K562 (cell line): ENCODE measurements around the gene ADSS2.

Experiments
- ADNP ChIP-seq: fragments of 200-800 bp; sonication (Bioruptor generic); IDR thresholded peaks from 2 replicates; pipeline ENCODE4 v1.6.1; 2016; ENCODE audit warnings: missing genetic modification characterization, missing compliant biosample characterization
- CREM ChIP-seq: IDR thresholded peaks from 2 replicates; pipeline ENCODE4 v1.6.1; 2014; ENCODE audit warnings: antibody characterized with exemption, low read depth
- CTCF ChIP-seq, 3 experiments: IDR thresholded peaks in 2 of 3; conservative IDR thresholded peaks in 1 of 3; 2 replicates each; pipeline ENCODE4 v1.5.1; 2011 to 2012; ENCODE audit warnings: low read length in 3 of 3, mild to moderate bottlenecking in 3 of 3, control low read depth in 2 of 3, improper control_type of control experiment in 1 of 3, inconsistent platforms in 1 of 3, low read depth in 1 of 3, mixed read lengths in 1 of 3, moderate library complexity in 1 of 3; ENCODE audit not compliant: insufficient read depth in 2 of 3
- ELF4 ChIP-seq: fragments of 450-650 bp; formaldehyde crosslinking; IDR thresholded peaks from 2 replicates; pipeline ENCODE4 v1.4.0; 2022; ENCODE audit warnings: missing genetic modification characterization
- EZH2 ChIP-seq: IDR thresholded peaks from 2 replicates; pipeline ENCODE4 v1.6.1; 2012; ENCODE audit warnings: low read depth, mild to moderate bottlenecking, inconsistent platforms, low read length, borderline replicate concordance
- NFATC3 ChIP-seq: fragments of 450-650 bp; IDR thresholded peaks from 2 replicates; pipeline ENCODE4 v1.6.1; 2017; ENCODE audit warnings: mild to moderate bottlenecking
- POLR2A ChIP-seq: fragments of 450-650 bp; conservative IDR thresholded peaks from 2 replicates; pipeline ENCODE4 v1.6.1; 2016
- SRF ChIP-seq, 2 experiments: fragments of 250-450, 450-650 bp in 1 of 2; sonication (Bioruptor Pico) in 1 of 2; sonication (generic) in 1 of 2; formaldehyde crosslinking; IDR thresholded peaks; 2 replicates each; pipeline versions ENCODE4 v1.5.0 to v1.5.1; 2020 to 2022; ENCODE audit warnings: mild to moderate bottlenecking in 1 of 2, missing genetic modification reagents in 1 of 2
- TGIF2 ChIP-seq: sonication (generic); formaldehyde crosslinking; IDR thresholded peaks from 2 replicates; pipeline ENCODE4 v1.8.1; 2022; ENCODE audit warnings: mild to moderate bottlenecking, missing genetic modification reagents, moderate library complexity
- YY1 ChIP-seq, 3 experiments: IDR thresholded peaks; 2 replicates each; pipeline ENCODE4 v1.6.1; 2011; ENCODE audit warnings: low read length in 2 of 3, mild to moderate bottlenecking in 2 of 3, moderate library complexity in 2 of 3, borderline replicate concordance in 1 of 3, control low read depth in 1 of 3, low read depth in 1 of 3; ENCODE audit not compliant: insufficient read depth in 3 of 3, insufficient replicate concordance in 2 of 3, control insufficient read depth in 1 of 3, insufficient read length in 1 of 3; ENCODE audit errors: extremely low read depth in 1 of 3
- ZNF324 ChIP-seq: fragments of 250-450 bp; sonication (Bioruptor Pico); IDR thresholded peaks from 2 replicates; pipeline ENCODE4 v1.4.0; 2020; ENCODE audit warnings: mild to moderate bottlenecking
- ZNF644 ChIP-seq: fragments of 200-800 bp; sonication (Bioruptor generic); IDR thresholded peaks from 2 replicates; pipeline ENCODE4 v1.6.1; 2016; ENCODE audit warnings: low read depth, missing genetic modification characterization, missing compliant biosample characterization
- ZSCAN32 ChIP-seq: fragments of 450-650 bp; formaldehyde crosslinking; IDR thresholded peaks from 2 replicates; pipeline ENCODE4 v1.4.0; 2020; ENCODE audit warnings: mild to moderate bottlenecking, moderate library complexity
- TF ChIP-seq, protein P1 (sequence below): sonication (generic); formaldehyde crosslinking; IDR thresholded peaks from 2 replicates; pipeline ENCODE4 v1.8.0; 2023; ENCODE audit warnings: mild to moderate bottlenecking, missing genetic modification reagents

GRCh38 chr1:244466724-244467123 lies 15.0 kb upstream of the ADSS2 start:
- TF ChIP-seq ZSCAN32 (CRISPR knock-in tag): no peak
- TF ChIP-seq ADNP (tag): no peak
- TF ChIP-seq POLR2A: no peak
- TF ChIP-seq ZNF644: no peak
- no peak for TF ChIP-seq TGIF2
- TF ChIP-seq CTCF (IDR thresholded peaks at IDR 0.05 in 2 of 3, conservative IDR thresholded peaks at IDR 0.05 in 1 of 3; ENCODE audit: insufficient read depth in 2 of 3, low read depth in 1 of 3, low read length in 3 of 3): no peak
- TF ChIP-seq YY1 (IDR thresholded peaks at IDR 0.05; ENCODE audit: borderline replicate concordance in 1 of 3, control insufficient read depth in 1 of 3, extremely low read depth in 1 of 3, insufficient read depth in 3 of 3, insufficient read length in 1 of 3, insufficient replicate concordance in 2 of 3, low read depth in 1 of 3, low read length in 2 of 3): no peak
- no peak for TF ChIP-seq SRF (CRISPR knock-in tag; IDR thresholded peaks at IDR 0.05)
- TF ChIP-seq ZNF324 (CRISPR knock-in tag): no peak
- TF ChIP-seq ELF4 (CRISPR knock-in tag): no peak
- no peak for TF ChIP-seq EZH2
- TF ChIP-seq NFATC3: no peak
- no peak for TF ChIP-seq CREM
- TF ChIP-seq, protein P1, sequence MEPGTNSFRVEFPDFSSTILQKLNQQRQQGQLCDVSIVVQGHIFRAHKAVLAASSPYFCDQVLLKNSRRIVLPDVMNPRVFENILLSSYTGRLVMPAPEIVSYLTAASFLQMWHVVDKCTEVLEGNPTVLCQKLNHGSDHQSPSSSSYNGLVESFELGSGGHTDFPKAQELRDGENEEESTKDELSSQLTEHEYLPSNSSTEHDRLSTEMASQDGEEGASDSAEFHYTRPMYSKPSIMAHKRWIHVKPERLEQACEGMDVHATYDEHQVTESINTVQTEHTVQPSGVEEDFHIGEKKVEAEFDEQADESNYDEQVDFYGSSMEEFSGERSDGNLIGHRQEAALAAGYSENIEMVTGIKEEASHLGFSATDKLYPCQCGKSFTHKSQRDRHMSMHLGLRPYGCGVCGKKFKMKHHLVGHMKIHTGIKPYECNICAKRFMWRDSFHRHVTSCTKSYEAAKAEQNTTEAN (CRISPR knock-in tag): no peak
